GM06990 (cell line): ENCODE measurements around the gene FLRT1.

Experiments
- DNase-seq: peaks from one replicate; pipeline ENCODE4 v3.0.0-alpha.2; 2011; ENCODE audit not compliant: insufficient read length; ENCODE audit errors: extremely low read depth
- H3K27me3 ChIP-seq: replicated peaks from 2 replicates; pipeline ENCODE4 v1.6.0; 2011; ENCODE audit warnings: low read length; ENCODE audit not compliant: control insufficient read depth, insufficient read depth
- H3K36me3 ChIP-seq: 2 replicates; pipeline ENCODE4 v1.5.1; 2011; ENCODE audit warnings: low read length; ENCODE audit not compliant: control insufficient read depth, insufficient read depth
- H3K4me3 ChIP-seq: replicated peaks from 2 replicates; pipeline ENCODE4 v1.5.1; 2011; ENCODE audit warnings: low read depth, mild to moderate bottlenecking, control low read depth, low read length
- CTCF ChIP-seq: IDR thresholded peaks from 2 replicates; pipeline ENCODE4 v1.5.1; 2011; ENCODE audit warnings: low read length, control low read depth, mild to moderate bottlenecking, inconsistent platforms; ENCODE audit not compliant: insufficient read depth, poor library complexity, severe bottlenecking

The FLRT1 gene

GRCh38 chr11:63993993-63994392 lies 41.7 kb upstream of the FLRT1 start:
- Histone ChIP-seq H3K27me3 (no peaks in the 10 kb centered on the region), H3K4me3 (no peak overlapping the region), H3K36me3 (peaks cover 27% of the 10 kb centered on the region)
- TF ChIP-seq CTCF, result no peak
- DNase-seq, result no peak

GRCh38 chr11:63996512-63996911 lies 39.2 kb upstream of the FLRT1 start:
- peaks cover 16% of the 10 kb centered on the region for H3K36me3 ChIP-seq
- no peak for TF ChIP-seq CTCF
- H3K4me3 ChIP-seq, result no peak overlapping the region
- no peak for DNase-seq
- H3K27me3 ChIP-seq, result no peaks in the 10 kb centered on the region

GRCh38 chr11:63997104-63997700 lies 38.5 kb upstream of the FLRT1 start:
- TF ChIP-seq CTCF, result no peak
- no peak for DNase-seq
- peaks cover 15% of the 10 kb centered on the region for H3K36me3 ChIP-seq
- no peaks in the 10 kb centered on the region for H3K27me3 ChIP-seq
- no peak overlapping the region for H3K4me3 ChIP-seq

- Histone ChIP-seq H3K27me3 (no peaks in the 10 kb centered on the region), H3K36me3 (peaks cover 15% of the 10 kb centered on the region), H3K4me3 (no peak overlapping the region)
- no peak for TF ChIP-seq CTCF
- DNase-seq, result no peak
Measured at GRCh38 chr11:63997801-63998337, 37.9 kb upstream of the FLRT1 start.

GRCh38 chr11:63998558-63999348 lies 37.0 kb upstream of the FLRT1 start:
- TF ChIP-seq CTCF, result no peak
- DNase-seq, result no peak
- no peaks in the 10 kb centered on the region for H3K27me3 ChIP-seq
- H3K36me3 ChIP-seq, result peaks cover 15% of the 10 kb centered on the region
- no peak overlapping the region for H3K4me3 ChIP-seq
